ENCODE results near the gene NSUN4. TPM values are rescaled to one million over a fixed set of nuclear protein-coding genes. Genes with fewer than 3 reads are reported as not detected.

NSUN4 gene
- total RNA-seq, 1 donor from 2014 or later: 23.4 TPM

GRCh38 chr1:46301808-46302640 is 38.6 kb upstream of the NSUN4 start:
- peak; percentile 48 for TF ChIP-seq CTCF (IDR thresholded peaks at IDR 0.05)
- Mint-ChIP-seq H3K4me1 (ENCODE audit: low read depth) (peaks cover 48% of the 10 kb centered on the region), H3K27me3 (ENCODE audit: low read depth) (no peaks in the 10 kb centered on the region)

GRCh38 chr1:46302641-46303037 is 38.0 kb upstream of the NSUN4 start:
- TF ChIP-seq CTCF (IDR thresholded peaks at IDR 0.05): no peak
- Mint-ChIP-seq H3K4me1 (ENCODE audit: low read depth) (peaks cover 52% of the 10 kb centered on the region), H3K27ac (ENCODE audit: unreplicated experiment) (peak overlapping the region; percentile 99), H3K36me3 (ENCODE audit: low read depth) (peaks cover 6% of the 10 kb centered on the region), H3K4me3 (ENCODE audit: unreplicated experiment) (peak overlapping the region; percentile 86), H3K27me3 (ENCODE audit: low read depth) (no peaks in the 10 kb centered on the region), H3K9me3 (ENCODE audit: low read depth) (no peaks in the 10 kb centered on the region)
- no peak for DNase-seq (ENCODE audit: low spot score)

More at GRCh38 chr1:46301808-46302640, 38.6 kb upstream of the NSUN4 start:
- Mint-ChIP-seq H3K27ac (ENCODE audit: unreplicated experiment) (peak overlapping the region; percentile 99), H3K4me3 (ENCODE audit: unreplicated experiment) (peak overlapping the region; percentile 86), H3K9me3 (ENCODE audit: low read depth) (no peaks in the 10 kb centered on the region), H3K36me3 (ENCODE audit: low read depth) (peaks cover 10% of the 10 kb centered on the region)
- DNase-seq (ENCODE audit: low spot score): peak; percentile 93

GRCh38 chr1:46303038-46303871 is 37.4 kb upstream of the NSUN4 start, which contains the start of the genes LRRC41 and UQCRH:
TSS of gene LRRC41 (minus strand) at chr1:46303616. CDS start at chr1:46303322, 294 bp downstream.
TSS of gene UQCRH (plus strand) at chr1:46303698. CDS start at chr1:46303767, 69 bp downstream.
- TF ChIP-seq CTCF (IDR thresholded peaks at IDR 0.05): no peak
- H3K27ac Mint-ChIP-seq (ENCODE audit: unreplicated experiment): peak within 1 kb of the TSS; percentile 99
- no peaks in the 10 kb centered on the region for H3K27me3 Mint-ChIP-seq (ENCODE audit: low read depth)
- H3K4me3 Mint-ChIP-seq (ENCODE audit: unreplicated experiment): peak within 1 kb of the TSS; percentile 86
- no peaks in the 10 kb centered on the region for H3K9me3 Mint-ChIP-seq (ENCODE audit: low read depth)
- H3K36me3 Mint-ChIP-seq (ENCODE audit: low read depth): peaks cover 2% of the 10 kb centered on the region
- DNase-seq (ENCODE audit: low spot score): peak; percentile 97
- H3K4me1 Mint-ChIP-seq (ENCODE audit: low read depth): peaks cover 53% of the 10 kb centered on the region

GRCh38 chr1:46303872-46304326 is 36.7 kb upstream of the NSUN4 start:
- H3K36me3 Mint-ChIP-seq (ENCODE audit: low read depth): peaks cover 2% of the 10 kb centered on the region
- H3K27me3 Mint-ChIP-seq (ENCODE audit: low read depth): no peaks in the 10 kb centered on the region
- H3K4me3 Mint-ChIP-seq (ENCODE audit: unreplicated experiment): peak overlapping the region; percentile 86
- peaks cover 47% of the 10 kb centered on the region for H3K4me1 Mint-ChIP-seq (ENCODE audit: low read depth)
- TF ChIP-seq CTCF (IDR thresholded peaks at IDR 0.05): peak; percentile 46
- DNase-seq (ENCODE audit: low spot score): no peak
- H3K27ac Mint-ChIP-seq (ENCODE audit: unreplicated experiment): peak overlapping the region; percentile 99
- H3K9me3 Mint-ChIP-seq (ENCODE audit: low read depth): no peaks in the 10 kb centered on the region

GRCh38 chr1:46306159-46306530 is 34.5 kb upstream of the NSUN4 start:
- H3K9me3 Mint-ChIP-seq (ENCODE audit: low read depth): no peaks in the 10 kb centered on the region
- no peak for TF ChIP-seq CTCF (IDR thresholded peaks at IDR 0.05)
- no peak overlapping the region for H3K4me3 Mint-ChIP-seq (ENCODE audit: unreplicated experiment)
- no peak overlapping the region for H3K27ac Mint-ChIP-seq (ENCODE audit: unreplicated experiment)
- H3K36me3 Mint-ChIP-seq (ENCODE audit: low read depth): peaks cover 9% of the 10 kb centered on the region
- DNase-seq (ENCODE audit: low spot score): no peak
- H3K4me1 Mint-ChIP-seq (ENCODE audit: low read depth): peaks cover 33% of the 10 kb centered on the region
- no peaks in the 10 kb centered on the region for H3K27me3 Mint-ChIP-seq (ENCODE audit: low read depth)
